Endothelial cell of umbilical vein (primary cell): Measurements from ENCODE around the gene FYB1.

Source experiments
- GATA2 ChIP-seq: IDR thresholded peaks from 2 replicates; pipeline ENCODE4 v1.7.0; 2011; ENCODE audit warnings: low read depth, mild to moderate bottlenecking, moderate library complexity, mixed read lengths, low read length; ENCODE audit not compliant: insufficient read length, insufficient read depth
- POLR2AphosphoS5 ChIP-seq: IDR thresholded peaks from 2 replicates; pipeline ENCODE4 v1.6.1; 2012; ENCODE audit warnings: low read depth, mild to moderate bottlenecking, control low read depth, low read length, moderate library complexity; ENCODE audit not compliant: insufficient read depth
- TF ChIP-seq, protein P1 (sequence below), 2 donors: IDR thresholded peaks; 1 replicate in 1 of 2; 2 replicates in 1 of 2; pipeline ENCODE4 v1.5.1; 2011; ENCODE audit warnings: low read length in 2 of 2, mild to moderate bottlenecking in 2 of 2, moderate library complexity in 2 of 2, control low read depth in 1 of 2, inconsistent platforms in 1 of 2, low read depth in 1 of 2; ENCODE audit not compliant: insufficient read depth in 1 of 2; ENCODE audit errors: extremely low read depth in 1 of 2

DNA sequence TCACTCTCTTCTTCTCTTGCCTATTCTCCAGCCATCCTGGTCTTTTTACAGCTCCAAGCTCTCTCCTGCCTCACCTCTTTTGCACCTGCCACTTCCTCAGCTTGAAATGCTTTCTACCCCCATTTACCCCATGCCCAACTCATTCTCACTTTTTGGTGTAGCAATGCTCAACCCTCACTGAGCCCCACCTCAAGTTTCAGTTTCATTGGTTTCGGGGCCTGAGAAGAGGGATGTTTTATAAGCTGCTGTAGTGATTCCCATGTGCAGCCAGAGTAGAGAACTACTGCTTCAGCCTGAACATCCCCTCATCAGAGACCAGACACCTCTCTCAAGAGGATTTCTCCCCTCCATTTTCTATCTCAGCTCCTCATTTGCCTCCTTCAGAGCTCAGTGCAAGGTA, 45.2 kb upstream of the FYB1 start:
- TF ChIP-seq, protein P1, sequence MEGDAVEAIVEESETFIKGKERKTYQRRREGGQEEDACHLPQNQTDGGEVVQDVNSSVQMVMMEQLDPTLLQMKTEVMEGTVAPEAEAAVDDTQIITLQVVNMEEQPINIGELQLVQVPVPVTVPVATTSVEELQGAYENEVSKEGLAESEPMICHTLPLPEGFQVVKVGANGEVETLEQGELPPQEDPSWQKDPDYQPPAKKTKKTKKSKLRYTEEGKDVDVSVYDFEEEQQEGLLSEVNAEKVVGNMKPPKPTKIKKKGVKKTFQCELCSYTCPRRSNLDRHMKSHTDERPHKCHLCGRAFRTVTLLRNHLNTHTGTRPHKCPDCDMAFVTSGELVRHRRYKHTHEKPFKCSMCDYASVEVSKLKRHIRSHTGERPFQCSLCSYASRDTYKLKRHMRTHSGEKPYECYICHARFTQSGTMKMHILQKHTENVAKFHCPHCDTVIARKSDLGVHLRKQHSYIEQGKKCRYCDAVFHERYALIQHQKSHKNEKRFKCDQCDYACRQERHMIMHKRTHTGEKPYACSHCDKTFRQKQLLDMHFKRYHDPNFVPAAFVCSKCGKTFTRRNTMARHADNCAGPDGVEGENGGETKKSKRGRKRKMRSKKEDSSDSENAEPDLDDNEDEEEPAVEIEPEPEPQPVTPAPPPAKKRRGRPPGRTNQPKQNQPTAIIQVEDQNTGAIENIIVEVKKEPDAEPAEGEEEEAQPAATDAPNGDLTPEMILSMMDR (IDR thresholded peaks at IDR 0.05; ENCODE audit: extremely low read depth in 1 of 2, insufficient read depth in 1 of 2, low read depth in 1 of 2, low read length in 2 of 2): no peak
- TF ChIP-seq POLR2AphosphoS5 (no peak), GATA2 (no peak)
